Activated CD8-positive, alpha-beta T cell treated with anti-CD3 and anti-CD28 coated beads, Interleukin-2, amount 10 ng/mL, durations not matched to agents 7 days and 5 days (primary cell): ENCODE data around the gene MKNK1. TPM values are rescaled to one million over a fixed set of nuclear protein-coding genes. Genes with fewer than 3 reads are reported as not detected.
A peak's percentile ranks its signal among the peaks of the same experiment; 100 is the strongest.

Experiments used
- ATAC-seq: fragments of 150-1000 bp; cut with Tn5 transposase; one replicate; pipeline ENCODE4 v1.10.0; 2021; ENCODE audit warnings: moderate library complexity
- CTCF ChIA-PET: fragments of 350-600 bp; sonication (Branson Sonifier 250); formaldehyde crosslinking; loops from one replicate; lab custom pipeline; 2021; ENCODE audit warnings: antibody characterized with exemption; lab: Charles Lee
- POLR2A ChIA-PET: fragments of 350-600 bp; sonication (Branson Sonifier 250); formaldehyde crosslinking; loops from one replicate; lab custom pipeline; 2021; ENCODE audit warnings: antibody characterized with exemption; lab: Charles Lee
- DNase-seq: peaks from one replicate; pipeline ENCODE4 v3.0.0-alpha.2; 2020
- H3K27ac Mint-ChIP-seq: one replicate; pipeline ENCODE4 v1.8.0; 2021; ENCODE audit warnings: mild to moderate bottlenecking, mixed read lengths
- H3K27me3 Mint-ChIP-seq: one replicate; pipeline ENCODE4 v1.8.0; 2021; ENCODE audit warnings: low read depth, mixed read lengths
- H3K36me3 Mint-ChIP-seq: one replicate; pipeline ENCODE4 v1.8.0; 2021; ENCODE audit warnings: low read depth, mixed read lengths
- H3K4me1 Mint-ChIP-seq: one replicate; pipeline ENCODE4 v1.8.0; 2021; ENCODE audit warnings: low read depth, mixed read lengths
- H3K4me3 Mint-ChIP-seq: one replicate; pipeline ENCODE4 v1.8.0; 2021; ENCODE audit warnings: mild to moderate bottlenecking, mixed read lengths
- H3K9me3 Mint-ChIP-seq: one replicate; pipeline ENCODE4 v1.8.0; 2022; ENCODE audit warnings: mixed read lengths; ENCODE audit not compliant: insufficient read depth
- total RNA-seq, 2 experiments: library from RNA; stranded (reverse); gene quantifications; one replicate each; pipeline ENCODE4 v1.2.3, GENCODE V29; 2021

The MKNK1 gene
- total RNA-seq, 2 experiments from 2014 or later = 68.9 to 72.3 TPM

DNA sequence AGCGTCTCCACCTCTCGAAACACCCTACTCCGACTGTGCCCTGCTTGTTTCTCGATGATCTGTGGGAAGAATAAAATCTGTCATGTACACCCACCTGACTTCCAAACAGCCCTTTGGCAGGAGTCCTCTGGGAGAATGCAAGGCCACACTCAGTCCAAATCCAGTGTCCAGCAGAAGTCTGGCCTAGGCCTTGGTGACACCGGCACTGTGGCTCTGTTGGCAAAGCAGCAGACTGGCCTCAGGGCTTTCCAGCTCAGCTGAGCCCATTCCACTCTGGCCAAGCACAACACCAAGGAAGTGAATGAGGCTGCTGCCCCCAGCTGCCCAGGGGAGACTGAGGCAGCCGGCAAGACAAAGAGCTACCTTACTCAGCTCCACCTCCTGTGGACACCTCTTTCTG lies 27.5 kb downstream of the MKNK1 start:
- Mint-ChIP-seq H3K36me3 (peaks cover 60% of the 10 kb centered on the region), H3K27me3 (no peaks in the 10 kb centered on the region), H3K4me1 (peaks cover 44% of the 10 kb centered on the region), H3K27ac (no peak overlapping the region), H3K9me3 (no peaks in the 10 kb centered on the region), H3K4me3 (no peak overlapping the region)
- ChIA-PET POLR2A (no interaction called here), CTCF (no interaction called here)
- ATAC-seq (no peak), DNase-seq (no peak)

DNA sequence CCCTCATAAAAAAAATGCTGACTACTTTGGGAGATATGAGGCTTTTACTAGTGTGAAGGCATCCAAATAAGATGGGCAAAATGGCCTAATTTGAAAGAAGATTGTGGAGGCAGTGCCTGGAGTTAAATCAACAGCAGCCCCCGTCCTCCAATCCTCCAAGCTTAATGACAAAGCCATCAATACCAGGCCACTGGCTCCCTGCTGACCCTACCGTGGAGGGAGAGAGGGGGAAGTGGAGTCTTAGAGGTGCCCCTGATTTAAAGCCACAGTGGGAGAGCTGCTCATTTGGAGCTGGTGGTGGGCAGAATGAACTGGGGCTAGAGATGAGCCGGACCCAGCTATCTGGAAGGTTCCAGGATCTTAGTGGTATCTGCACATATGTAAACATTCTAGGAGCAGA lies 28.3 kb downstream of the MKNK1 start:
- Mint-ChIP-seq H3K27ac (no peak overlapping the region), H3K4me3 (no peak overlapping the region), H3K4me1 (peaks cover 36% of the 10 kb centered on the region), H3K9me3 (no peaks in the 10 kb centered on the region), H3K36me3 (peaks cover 57% of the 10 kb centered on the region), H3K27me3 (no peaks in the 10 kb centered on the region)
- ChIA-PET CTCF (interaction anchor here (1.3 kb wide), 1 partner anchor 129 kb away, joined by 4 read pairs; no protein-coding TSS in a partner anchor), POLR2A (no interaction called here)
- ATAC-seq (no peak), DNase-seq (no peak)

DNA sequence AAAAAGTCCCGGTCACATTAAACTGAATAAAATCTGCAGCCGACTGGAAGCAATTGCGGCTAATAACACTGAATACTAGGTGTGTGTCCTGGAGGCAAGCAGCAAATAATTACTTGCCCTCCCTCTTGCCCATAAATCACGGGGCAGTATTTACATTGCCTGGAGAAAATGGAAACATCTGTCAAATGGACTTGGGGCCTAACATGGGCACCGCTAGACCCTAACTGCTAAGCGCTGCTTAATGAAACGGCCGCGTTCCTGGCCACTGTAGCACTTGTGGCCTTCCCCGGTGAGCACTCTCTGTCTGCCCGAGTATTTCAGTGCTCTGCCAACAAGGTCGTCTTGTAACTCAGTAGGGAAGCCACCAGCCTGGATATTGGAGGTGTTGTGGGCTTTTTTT lies 28.8 kb downstream of the MKNK1 start:
- DNase-seq (no peak), ATAC-seq (no peak)
- Mint-ChIP-seq H3K4me3 (no peak overlapping the region), H3K27ac (no peak overlapping the region), H3K27me3 (no peaks in the 10 kb centered on the region), H3K9me3 (no peaks in the 10 kb centered on the region), H3K36me3 (peaks cover 53% of the 10 kb centered on the region), H3K4me1 (peaks cover 31% of the 10 kb centered on the region)
- ChIA-PET POLR2A (no interaction called here), CTCF (interaction anchor here (1.3 kb wide), 1 partner anchor 128 kb away, joined by 4 read pairs; no protein-coding TSS in a partner anchor)

DNA sequence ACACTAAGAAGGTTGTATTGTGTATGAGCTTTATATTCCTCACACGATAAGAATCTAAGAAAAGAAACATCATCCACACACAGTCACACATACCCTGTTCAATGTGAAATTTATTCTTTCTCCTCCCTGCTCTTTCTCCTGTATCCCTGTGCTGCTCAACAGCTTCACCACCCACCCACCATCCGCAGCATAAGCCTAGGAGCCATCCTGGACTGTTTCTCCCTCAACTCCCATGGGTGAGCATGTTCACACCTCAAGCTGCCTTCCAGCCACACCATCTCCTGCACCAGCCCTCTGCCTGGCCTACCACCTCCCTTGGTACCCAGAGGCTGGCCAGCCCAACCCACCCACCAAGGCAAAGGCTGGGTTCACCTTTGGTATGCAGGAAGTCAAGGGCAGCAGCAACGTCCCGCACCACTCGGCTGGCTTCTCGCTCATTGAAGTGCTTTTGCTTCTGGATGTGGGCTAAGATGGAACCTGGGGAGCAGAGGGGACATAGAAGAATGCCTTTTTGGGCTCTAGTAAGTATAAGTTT lies 32.3 kb downstream of the MKNK1 start:
- DNase-seq = no peak
- no peak for ATAC-seq
- no peaks in the 10 kb centered on the region for H3K9me3 Mint-ChIP-seq
- POLR2A ChIA-PET = no interaction called here
- H3K4me3 Mint-ChIP-seq = no peak overlapping the region
- no peaks in the 10 kb centered on the region for H3K27me3 Mint-ChIP-seq
- peaks cover 14% of the 10 kb centered on the region for H3K4me1 Mint-ChIP-seq
- peaks cover 43% of the 10 kb centered on the region for H3K36me3 Mint-ChIP-seq
- peak overlapping the region; percentile 39 for H3K27ac Mint-ChIP-seq
- CTCF ChIA-PET = no interaction called here

- CTCF ChIA-PET = interaction anchor here (0.6 kb wide), 1 partner anchor 36 kb away, joined by 4 read pairs; no protein-coding TSS in a partner anchor
- Mint-ChIP-seq H3K36me3 (peaks cover 51% of the 10 kb centered on the region), H3K4me1 (peaks cover 14% of the 10 kb centered on the region), H3K4me3 (no peak overlapping the region), H3K9me3 (no peaks in the 10 kb centered on the region), H3K27ac (no peak overlapping the region), H3K27me3 (no peaks in the 10 kb centered on the region)
- DNase-seq (no peak), ATAC-seq (no peak)
- POLR2A ChIA-PET = no interaction called here
Observed at GRCh38 chr1:46569884-46570725, 34.0 kb downstream of the MKNK1 start.

DNA sequence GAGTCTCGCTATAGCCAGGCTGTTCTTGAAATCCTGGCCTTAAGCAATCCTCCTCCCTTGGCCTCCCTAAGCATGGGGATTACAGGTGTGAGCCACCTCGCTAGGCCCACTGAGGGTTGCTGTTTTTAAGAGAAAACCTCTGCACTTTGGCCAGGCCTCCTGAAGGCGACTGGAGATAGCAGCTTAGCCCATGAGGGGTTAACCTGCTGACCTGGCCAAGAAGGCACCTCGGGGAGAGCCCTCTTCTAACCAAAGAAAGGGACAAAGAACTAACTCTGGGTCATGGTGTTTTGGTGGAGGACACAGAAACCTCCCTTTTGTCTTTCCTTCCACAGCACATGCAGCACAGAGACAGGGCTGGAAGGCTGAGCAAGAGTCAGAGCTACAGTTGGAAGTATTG lies 35.0 kb downstream of the MKNK1 start:
- Mint-ChIP-seq H3K27me3 (no peaks in the 10 kb centered on the region), H3K4me1 (peaks cover 13% of the 10 kb centered on the region), H3K27ac (no peak overlapping the region), H3K36me3 (peaks cover 49% of the 10 kb centered on the region), H3K4me3 (no peak overlapping the region), H3K9me3 (no peaks in the 10 kb centered on the region)
- POLR2A ChIA-PET = no interaction called here
- CTCF ChIA-PET = no interaction called here
- ATAC-seq = no peak
- no peak for DNase-seq

DNA sequence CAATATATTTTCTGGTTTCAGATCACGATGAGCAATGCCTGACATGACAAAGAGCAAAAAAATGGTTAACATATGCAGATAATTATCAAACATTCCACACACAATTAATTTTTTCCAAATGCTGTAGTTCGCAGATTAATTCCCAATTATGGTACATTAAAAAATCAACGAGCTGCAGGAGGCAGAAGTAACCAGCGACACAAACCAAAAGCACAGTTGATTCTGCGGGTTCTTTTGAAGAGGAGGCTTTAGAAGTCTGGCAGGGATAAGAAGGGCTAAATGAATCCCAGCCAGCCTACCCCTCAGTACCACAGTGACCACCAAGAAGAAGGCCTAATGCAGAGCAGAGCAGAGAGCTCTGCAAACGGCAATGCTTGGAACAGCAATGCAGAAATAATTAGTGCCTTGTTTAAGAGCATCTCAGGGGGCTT lies 35.6 kb downstream of the MKNK1 start:
- ChIA-PET POLR2A (no interaction called here), CTCF (no interaction called here)
- Mint-ChIP-seq H3K4me3 (no peak overlapping the region), H3K27ac (no peak overlapping the region), H3K36me3 (peaks cover 45% of the 10 kb centered on the region), H3K9me3 (no peaks in the 10 kb centered on the region), H3K27me3 (no peaks in the 10 kb centered on the region), H3K4me1 (peaks cover 9% of the 10 kb centered on the region)
- no peak for DNase-seq
- no peak for ATAC-seq

GRCh38 chr1:46563341-46563740 lies 40.7 kb downstream of the MKNK1 start:
- DNase-seq (no peak), ATAC-seq (no peak)
- Mint-ChIP-seq H3K36me3 (peaks cover 52% of the 10 kb centered on the region), H3K27ac (no peak overlapping the region), H3K9me3 (no peaks in the 10 kb centered on the region), H3K4me1 (no peaks in the 10 kb centered on the region), H3K4me3 (no peak overlapping the region), H3K27me3 (no peaks in the 10 kb centered on the region)
- CTCF ChIA-PET = interaction anchor here (1.0 kb wide), 1 partner anchor 28 kb away, joined by 3 read pairs; a partner anchor contains a TSS
- POLR2A ChIA-PET = no interaction called here

- no peaks in the 10 kb centered on the region for H3K4me1 Mint-ChIP-seq
- no peaks in the 10 kb centered on the region for H3K9me3 Mint-ChIP-seq
- CTCF ChIA-PET = no interaction called here
- H3K4me3 Mint-ChIP-seq = no peak overlapping the region
- POLR2A ChIA-PET = no interaction called here
- ATAC-seq (no peak), DNase-seq (no peak)
- no peaks in the 10 kb centered on the region for H3K27me3 Mint-ChIP-seq
- peaks cover 47% of the 10 kb centered on the region for H3K36me3 Mint-ChIP-seq
- no peak overlapping the region for H3K27ac Mint-ChIP-seq
Observed at GRCh38 chr1:46562498-46562897, 41.6 kb downstream of the MKNK1 start.

GRCh38 chr1:46558966-46559365 lies 45.1 kb downstream of the MKNK1 start:
- ATAC-seq (no peak), DNase-seq (no peak)
- POLR2A ChIA-PET = no interaction called here
- Mint-ChIP-seq H3K36me3 (peaks cover 23% of the 10 kb centered on the region), H3K9me3 (no peaks in the 10 kb centered on the region), H3K4me3 (no peak overlapping the region), H3K4me1 (no peaks in the 10 kb centered on the region), H3K27ac (no peak overlapping the region), H3K27me3 (no peaks in the 10 kb centered on the region)
- CTCF ChIA-PET = interaction anchor here (1.0 kb wide), 1 partner anchor 82 kb away, joined by 3 read pairs; no protein-coding TSS in a partner anchor

DNA sequence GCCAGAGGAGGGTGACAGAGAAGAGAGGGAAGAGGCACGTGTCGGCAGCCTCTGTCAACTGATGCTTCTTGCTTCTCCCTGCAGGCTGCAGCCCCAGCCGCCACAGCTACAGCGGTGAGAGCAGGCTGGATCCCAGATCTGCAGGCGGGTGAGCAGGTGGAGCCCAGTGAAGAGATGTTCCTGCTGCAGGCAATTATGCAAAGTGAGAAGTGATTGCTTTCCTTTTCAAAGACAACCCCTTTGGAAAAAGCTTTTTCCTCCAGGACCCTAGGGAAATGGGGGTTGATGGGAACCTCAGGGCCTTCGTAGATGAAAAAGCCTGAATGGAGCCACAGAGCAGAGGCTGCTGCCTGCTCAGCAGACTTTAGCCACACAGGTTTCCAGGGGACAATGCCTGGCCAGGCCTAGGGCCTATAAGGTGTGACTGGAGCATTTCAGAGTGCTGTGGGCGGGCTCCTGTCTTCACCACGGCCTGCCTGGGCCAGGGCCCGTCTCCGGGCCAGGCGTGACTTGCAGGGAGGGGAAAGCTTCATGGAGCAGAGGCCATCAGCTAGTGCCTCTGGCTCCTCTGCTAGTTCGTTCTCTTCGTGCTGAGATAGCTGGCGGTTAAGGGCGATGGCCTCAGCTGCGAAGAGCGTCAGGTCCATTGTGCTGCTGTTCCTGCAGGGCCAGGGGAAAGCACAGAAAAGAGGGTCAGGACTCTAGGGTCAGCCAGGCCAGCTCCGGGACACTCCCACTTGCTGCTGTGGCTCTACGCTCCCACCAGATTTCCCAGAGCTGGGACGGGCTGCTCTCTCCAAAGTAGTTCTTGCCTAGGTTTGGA lies 45.7 kb downstream of the MKNK1 start:
- no peaks in the 10 kb centered on the region for H3K27me3 Mint-ChIP-seq
- H3K4me3 Mint-ChIP-seq = no peak overlapping the region
- H3K9me3 Mint-ChIP-seq = no peaks in the 10 kb centered on the region
- H3K36me3 Mint-ChIP-seq = peaks cover 20% of the 10 kb centered on the region
- no peaks in the 10 kb centered on the region for H3K4me1 Mint-ChIP-seq
- ATAC-seq (no peak), DNase-seq (no peak)
- ChIA-PET CTCF (interaction anchor here (1.0 kb wide), 1 partner anchor 81 kb away, joined by 3 read pairs; no protein-coding TSS in a partner anchor), POLR2A (no interaction called here)
- H3K27ac Mint-ChIP-seq = no peak overlapping the region
